H1 (cell line): ENCODE measurements around the gene SLC6A3. TPM values are rescaled to one million over a fixed set of nuclear protein-coding genes. Genes with fewer than 3 reads are reported as not detected.

Source experiments
- CTCF ChIA-PET: fragments of 300-600 bp; sonication (Branson Sonifier 250); formaldehyde crosslinking; loops from one replicate; lab custom pipeline; 2021; ENCODE audit not compliant: partially characterized antibody; lab: Charles Lee
- POLR2A ChIA-PET: fragments of 300-600 bp; sonication (Branson Sonifier 250); formaldehyde crosslinking; loops from one replicate; lab custom pipeline; 2021; ENCODE audit warnings: inconsistent platforms; ENCODE audit not compliant: partially characterized antibody; lab: Charles Lee
- DNase-seq, 2 experiments: peaks; one replicate each; pipeline versions ENCODE4 v3.0.0 to v3.0.0-alpha.2; 2010 to 2022; ENCODE audit warnings: low spot score in 2 of 2, low read depth in 1 of 2, mixed read lengths in 1 of 2
- FAIRE-seq: peaks from 2 replicates; lab custom pipeline; 2011; peaks lifted over from hg19 to GRCh38; lab: Jason Lieb, UNC
- H2AFZ ChIP-seq: 2 replicates; pipeline ENCODE4 v1.8.1; 2012; ENCODE audit warnings: low read length, inconsistent platforms
- H2AK5ac ChIP-seq: 2 replicates; pipeline ENCODE4 v1.6.1; 2013; ENCODE audit warnings: low read depth, low read length
- H2BK120ac ChIP-seq: replicated peaks from 2 replicates; pipeline ENCODE3; 2013; ENCODE audit warnings: low read depth, low read length, inconsistent platforms
- H2BK12ac ChIP-seq: 2 replicates; pipeline ENCODE4 v1.6.1; 2013; ENCODE audit warnings: low read depth, low read length
- H2BK15ac ChIP-seq: 2 replicates; pipeline ENCODE4 v1.6.1; 2013; ENCODE audit warnings: low read length
- H2BK20ac ChIP-seq: 2 replicates; pipeline ENCODE4 v1.6.1; 2013; ENCODE audit warnings: low read length
- H2BK5ac ChIP-seq: 2 replicates; pipeline ENCODE4 v1.6.1; 2013; ENCODE audit warnings: low read depth, low read length
- H3K14ac ChIP-seq: 2 replicates; pipeline ENCODE4 v1.6.1; 2013; ENCODE audit warnings: inconsistent platforms; ENCODE audit not compliant: insufficient read length
- H3K18ac ChIP-seq: 2 replicates; pipeline ENCODE4 v1.6.1; 2013; ENCODE audit warnings: low read length; ENCODE audit errors: extremely low read depth
- H3K23ac ChIP-seq: 2 replicates; pipeline ENCODE4 v1.6.1; 2013; ENCODE audit warnings: inconsistent platforms; ENCODE audit not compliant: insufficient read length
- H3K23me2 ChIP-seq: 2 replicates; pipeline ENCODE4 v1.6.1; 2013; ENCODE audit warnings: low read depth, low read length
- H3K27ac ChIP-seq: 2 replicates; pipeline ENCODE4 v1.6.1; 2011; ENCODE audit warnings: low read depth, low read length, inconsistent platforms
- H3K27me3 ChIP-seq, 4 experiments: replicated peaks in 1 of 4; 1 replicate in 1 of 4; 2 replicates in 3 of 4; pipeline versions ENCODE4 v1.6.1 to v1.8.1; 2011 to 2013; ENCODE audit warnings: low read length in 3 of 4, mild to moderate bottlenecking in 3 of 4, inconsistent platforms in 2 of 4, mixed read lengths in 2 of 4, moderate library complexity in 1 of 4; ENCODE audit not compliant: control insufficient read depth in 3 of 4, insufficient read depth in 3 of 4; ENCODE audit errors: extremely low read depth in 1 of 4
- H3K36me3 ChIP-seq, 4 experiments: 2 replicates each; pipeline versions ENCODE4 v1.6.1 to v1.8.1; 2011 to 2013; ENCODE audit warnings: mild to moderate bottlenecking in 4 of 4, low read length in 3 of 4, moderate library complexity in 2 of 4, control low read depth in 1 of 4, inconsistent platforms in 1 of 4; ENCODE audit not compliant: insufficient read depth in 4 of 4, control insufficient read depth in 2 of 4
- H3K4ac ChIP-seq: replicated peaks from 2 replicates; pipeline ENCODE3; 2013; ENCODE audit warnings: low read length, low read depth, mixed read lengths, inconsistent platforms; ENCODE audit not compliant: insufficient read length
- H3K4me1 ChIP-seq, 4 experiments: replicated peaks in 1 of 4; 1 replicate in 1 of 4; 2 replicates in 3 of 4; pipeline versions ENCODE4 v1.6.1 to v1.8.1; 2011 to 2013; ENCODE audit warnings: low read length in 3 of 4, inconsistent platforms in 2 of 4, mixed read lengths in 1 of 4; ENCODE audit not compliant: insufficient read depth in 4 of 4, control insufficient read depth in 3 of 4
- H3K4me2 ChIP-seq, 2 experiments: 2 replicates each; pipeline versions ENCODE4 v1.6.1 to v1.8.1; 2011 to 2013; ENCODE audit warnings: low read depth in 2 of 2, low read length in 2 of 2, control low read depth in 1 of 2, inconsistent platforms in 1 of 2, mild to moderate bottlenecking in 1 of 2; ENCODE audit not compliant: insufficient read depth in 1 of 2
- H3K4me3 ChIP-seq, 4 experiments: fragments of 200-600, 300-600 bp in 1 of 4; sonication (generic), shearing (Covaris generic), sonication (Bioruptor Twin) in 1 of 4; 2 replicates each; pipeline versions ENCODE4 v1.5.1 to v1.8.1; 2011 to 2016; ENCODE audit warnings: low read length in 4 of 4, low read depth in 3 of 4, control low read depth in 2 of 4, inconsistent platforms in 2 of 4, mild to moderate bottlenecking in 2 of 4, mixed read lengths in 1 of 4, moderate library complexity in 1 of 4; ENCODE audit not compliant: insufficient read depth in 2 of 4; ENCODE audit errors: extremely low read depth in 1 of 4
- H3K56ac ChIP-seq: replicated peaks from 2 replicates; pipeline ENCODE3; 2013; ENCODE audit warnings: low read depth, mild to moderate bottlenecking, mixed read lengths, low read length, inconsistent platforms; ENCODE audit not compliant: insufficient read length
- H3K79me1 ChIP-seq: 2 replicates; pipeline ENCODE4 v1.6.1; 2013; ENCODE audit warnings: low read depth, low read length, control low read depth
- H3K79me2 ChIP-seq, 2 experiments: 2 replicates each; pipeline versions ENCODE4 v1.6.1 to v1.8.1; 2012 to 2013; ENCODE audit warnings: low read length in 2 of 2, mild to moderate bottlenecking in 2 of 2, inconsistent platforms in 1 of 2; ENCODE audit not compliant: insufficient read depth in 2 of 2, control insufficient read depth in 1 of 2
- H3K9ac ChIP-seq, 4 experiments: replicated peaks in 1 of 4; 1 replicate in 1 of 4; 2 replicates in 3 of 4; pipeline versions ENCODE4 v1.6.1 to v1.8.1; 2011 to 2013; ENCODE audit warnings: low read depth in 3 of 4, low read length in 3 of 4, control low read depth in 2 of 4, mild to moderate bottlenecking in 2 of 4, moderate library complexity in 2 of 4, inconsistent platforms in 1 of 4; ENCODE audit errors: extremely low read depth in 1 of 4
- H3K9me3 ChIP-seq, 2 experiments: 2 replicates each; pipeline versions ENCODE4 v1.6.1 to v1.8.1; 2012 to 2013; ENCODE audit warnings: mild to moderate bottlenecking in 2 of 2, moderate library complexity in 2 of 2, control low read depth in 1 of 2, inconsistent platforms in 1 of 2, low read depth in 1 of 2, low read length in 1 of 2, mixed read lengths in 1 of 2; ENCODE audit not compliant: insufficient read depth in 2 of 2
- H4K20me1 ChIP-seq, 2 experiments: replicated peaks in 1 of 2; 2 replicates each; pipeline versions ENCODE3 to v1.8.1; 2011 to 2013; ENCODE audit warnings: inconsistent platforms in 2 of 2, low read length in 2 of 2, mild to moderate bottlenecking in 1 of 2; ENCODE audit not compliant: insufficient read depth in 2 of 2, control insufficient read depth in 1 of 2
- H4K5ac ChIP-seq: 2 replicates; pipeline ENCODE4 v1.6.1; 2013; ENCODE audit warnings: low read length, low read depth, mixed read lengths, inconsistent platforms; ENCODE audit not compliant: insufficient read length
- H4K8ac ChIP-seq: 2 replicates; pipeline ENCODE4 v1.8.0; 2013; ENCODE audit warnings: mild to moderate bottlenecking, moderate library complexity, low read length, inconsistent platforms; ENCODE audit not compliant: insufficient read depth; ENCODE audit errors: extremely low read depth
- H4K91ac ChIP-seq: replicated peaks from 2 replicates; pipeline ENCODE3; 2013; ENCODE audit warnings: low read length, mixed read lengths, inconsistent platforms; ENCODE audit not compliant: insufficient read length
- CBX5 ChIP-seq: fragments of 300-800, 300-1000 bp; sonication (generic); IDR thresholded peaks from 2 replicates; pipeline ENCODE4 v1.7.1; 2016; ENCODE audit warnings: antibody characterized with exemption, low read length, low read depth
- CHD2 ChIP-seq: IDR thresholded peaks from 2 replicates; pipeline ENCODE4 v1.6.1; 2012; ENCODE audit warnings: low read length, improper control_type of control experiment
- FOSL1 ChIP-seq: IDR thresholded peaks from 2 replicates; pipeline ENCODE4 v1.6.1; 2011; ENCODE audit warnings: mild to moderate bottlenecking, low read depth, low read length, moderate library complexity; ENCODE audit not compliant: insufficient read depth
- HDAC2 ChIP-seq, 2 experiments: fragments of 300-600 bp in 1 of 2; sonication (generic) in 1 of 2; IDR thresholded peaks; 2 replicates each; pipeline ENCODE4 v1.6.1; 2011 to 2012; ENCODE audit warnings: low read depth in 2 of 2, low read length in 2 of 2, mild to moderate bottlenecking in 2 of 2, moderate library complexity in 2 of 2, borderline replicate concordance in 1 of 2, inconsistent platforms in 1 of 2
- KDM1A ChIP-seq: fragments of 200-600, 300-600 bp; sonication (generic); IDR thresholded peaks from 2 replicates; pipeline ENCODE4 v1.7.1; 2016; ENCODE audit warnings: mild to moderate bottlenecking, low read length, borderline replicate concordance
- PHF8 ChIP-seq: fragments of 200-600 bp; sonication (generic); conservative IDR thresholded peaks from 2 replicates; pipeline ENCODE4 v1.7.1; 2012; ENCODE audit warnings: low read depth, mild to moderate bottlenecking, inconsistent platforms, low read length, moderate library complexity
- RNF2 ChIP-seq: fragments of 200-900, 300-1000 bp; sonication (generic); IDR thresholded peaks from 2 replicates; pipeline ENCODE4 v1.7.1; 2016; ENCODE audit warnings: borderline replicate concordance, low read depth, mild to moderate bottlenecking, antibody characterized with exemption, low read length; ENCODE audit not compliant: poor library complexity, severe bottlenecking; ENCODE audit errors: missing control alignments
- SAP30 ChIP-seq: fragments of 300-600 bp; sonication (generic); IDR thresholded peaks from 2 replicates; pipeline ENCODE4 v1.7.1; 2012; ENCODE audit warnings: low read length, moderate library complexity, mild to moderate bottlenecking, inconsistent platforms; ENCODE audit not compliant: insufficient read depth, insufficient replicate concordance
- SP4 ChIP-seq: IDR thresholded peaks from 2 replicates; pipeline ENCODE4 v1.6.1; 2012; ENCODE audit warnings: low read length, inconsistent platforms
- WGBS, 2 experiments: shearing (Covaris generic) in 1 of 2; methylation state at CpG; one replicate each; pipeline versions ENCODE4 v1.1.6 to v1.1.7; 2013 to 2015; ENCODE audit warnings: low lambda C conversion rate in 2 of 2, mixed read lengths in 2 of 2, inconsistent platforms in 1 of 2, low coverage in 1 of 2, missing lambda C conversion rate in 1 of 2; ENCODE audit not compliant: insufficient replicate concordance in 2 of 2, insufficient coverage in 1 of 2, insufficient read length in 1 of 2; ENCODE audit errors: extremely low coverage in 1 of 2, missing lambda C conversion rate in 1 of 2; 5-methylcytosine and 5-hydroxymethylcytosine counted together
- polyA plus RNA-seq, 7 experiments: library from polyadenylated mRNA; depleted of rRNA in 3 of 7; stranded (reverse) in 5 of 7; unstranded in 2 of 7; fragments of >200 nt in 5 of 7; fragments of 200-250 nt in 2 of 7; gene quantifications; 1 replicate in 5 of 7; 2 replicates in 1 of 7; 4 replicates in 1 of 7; pipeline versions ENCODE4 v1.2.1 to v1.2.3, GENCODE V29; 2011 to 2013; ENCODE audit warnings: missing spikeins in 2 of 7, mixed read lengths in 2 of 7
- total RNA-seq: library from RNA; stranded (reverse); fragmentation: NEBNext Ultra II Directional; extraction: Animal tissue kit (Norgen Biotek cat#: 25700); gene quantifications from 2 replicates; pipeline ENCODE4 v1.2.1, GENCODE V29; 2021
- TF ChIP-seq, protein P1 (sequence below): IDR thresholded peaks from 2 replicates; pipeline ENCODE4 v1.6.1; 2011; ENCODE audit warnings: low read length, improper control_type of control experiment

The SLC6A3 gene
- total and polyA plus RNA-seq, 2 of the 8 experiments (the other 6 are each of a cell fraction or from before 2014, with no cell fraction given) = 0.48 to 0.91 TPM

DNA sequence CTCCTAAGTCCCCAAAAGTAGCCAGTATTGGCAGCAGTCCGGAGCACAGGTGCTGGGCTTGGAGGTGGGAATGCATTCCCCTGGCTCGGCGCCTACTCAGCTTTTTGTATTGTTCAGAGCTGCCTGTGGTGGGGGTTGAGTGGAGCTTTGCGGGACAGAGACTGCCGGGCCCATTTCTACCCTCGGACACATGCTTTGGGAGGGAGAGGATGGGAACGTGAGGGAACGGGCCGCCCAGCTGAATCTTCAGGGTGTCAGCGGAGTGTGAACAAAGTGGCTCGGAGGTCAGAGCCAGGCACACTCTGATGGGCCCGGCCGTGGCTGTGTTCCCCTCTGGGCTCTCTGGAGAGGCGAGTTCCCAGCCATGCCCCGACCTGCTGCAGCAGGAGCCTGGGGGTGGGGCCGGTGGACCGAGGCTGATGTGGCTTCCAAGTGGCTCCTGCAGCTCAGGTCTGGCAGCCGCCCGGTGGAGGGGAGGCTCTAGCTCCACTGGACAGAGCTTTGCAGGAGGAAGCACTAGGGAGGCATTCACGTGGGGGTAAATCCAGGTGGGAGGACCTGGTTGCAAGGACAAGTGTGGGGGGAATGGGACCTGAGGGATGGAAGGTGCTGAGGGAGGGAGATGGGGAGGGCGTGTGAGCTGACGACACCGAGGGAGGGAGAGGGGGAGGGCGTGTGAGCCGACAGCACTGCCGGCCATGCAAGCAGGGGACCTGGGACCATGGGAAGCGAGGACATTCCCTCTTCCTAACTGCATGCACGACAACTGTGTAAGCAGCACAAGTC lies 31.1 kb upstream of the SLC6A3 start:
- CTCF ChIA-PET = interaction anchor here (1.0 to 7.7 kb wide), 6 partner anchors 8 to 125 kb away, joined by 3 to 47 read pairs (median 4); no protein-coding TSS in a partner anchor
- FAIRE-seq = no peak
- TF ChIP-seq CHD2 = no peak
- no peak for TF ChIP-seq SAP30
- no peak for TF ChIP-seq SP4
- TF ChIP-seq FOSL1 = no peak
- TF ChIP-seq, protein P1, sequence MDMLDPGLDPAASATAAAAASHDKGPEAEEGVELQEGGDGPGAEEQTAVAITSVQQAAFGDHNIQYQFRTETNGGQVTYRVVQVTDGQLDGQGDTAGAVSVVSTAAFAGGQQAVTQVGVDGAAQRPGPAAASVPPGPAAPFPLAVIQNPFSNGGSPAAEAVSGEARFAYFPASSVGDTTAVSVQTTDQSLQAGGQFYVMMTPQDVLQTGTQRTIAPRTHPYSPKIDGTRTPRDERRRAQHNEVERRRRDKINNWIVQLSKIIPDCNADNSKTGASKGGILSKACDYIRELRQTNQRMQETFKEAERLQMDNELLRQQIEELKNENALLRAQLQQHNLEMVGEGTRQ = no peak
- no peak for TF ChIP-seq CBX5
- TF ChIP-seq HDAC2 (IDR thresholded peaks at IDR 0.05; ENCODE audit: borderline replicate concordance in 1 of 2, low read depth in 2 of 2, low read length in 2 of 2) = no peak
- no peak for TF ChIP-seq PHF8
- TF ChIP-seq KDM1A = no peak
- TF ChIP-seq RNF2 = no peak

More for the DNA sequence above, 31.1 kb upstream of the SLC6A3 start:
- no peak overlapping the region for H2BK12ac ChIP-seq
- H4K20me1 ChIP-seq = peaks cover 7% of the 10 kb centered on the region in 2 experiments
- H3K27me3 ChIP-seq = no peaks in the 10 kb centered on the region
- no peak overlapping the region for H3K18ac ChIP-seq
- peaks cover 41 to 74% (median 67%) of the 10 kb centered on the region in 4 experiments for H3K36me3 ChIP-seq
- no peak overlapping the region for H2AFZ ChIP-seq
- POLR2A ChIA-PET = interaction anchor here (0.6 to 1.0 kb wide), 2 partner anchors 38 to 48 kb away, joined by 3 read pairs; partner anchors contain the start of gene LPCAT1
- no peak overlapping the region for H2BK20ac ChIP-seq
- no peaks in the 10 kb centered on the region for H3K9me3 ChIP-seq
- H3K79me2 ChIP-seq = no peaks in the 10 kb centered on the region
- H3K14ac ChIP-seq = no peak overlapping the region
- H2BK120ac ChIP-seq = no peak overlapping the region
- no peak overlapping the region for H3K4me2 ChIP-seq
- peaks cover 0 to 4% (median under 1%) of the 10 kb centered on the region in 4 experiments; a peak in 2 of 7 replicates for H3K4me1 ChIP-seq
- no peak overlapping the region for H4K91ac ChIP-seq
- no peak for DNase-seq
- no peak overlapping the region for H3K23ac ChIP-seq
- H3K23me2 ChIP-seq = no peaks in the 10 kb centered on the region
- 90% methylated on average over 25 of the region's 28 CpGs; no CpG with 5 or more reads in 1 of the 2 experiments for WGBS, 2 experiments
- H4K5ac ChIP-seq = no peak overlapping the region
- H3K79me1 ChIP-seq = no peaks in the 10 kb centered on the region
- no peak overlapping the region for H3K4me3 ChIP-seq
- no peak overlapping the region for H3K9ac ChIP-seq
- H3K4ac ChIP-seq = no peak overlapping the region
- H2BK15ac ChIP-seq = no peak overlapping the region
- no peak overlapping the region for H3K56ac ChIP-seq
- H2AK5ac ChIP-seq = no peak overlapping the region
- H4K8ac ChIP-seq = no peak overlapping the region
- no peak overlapping the region for H3K27ac ChIP-seq
- no peak overlapping the region; the same call in 1 of the 2 replicates for H2BK5ac ChIP-seq
